Measurements from ENCODE around the gene KCTD7. TPM values are rescaled to one million over a fixed set of nuclear protein-coding genes. Genes with fewer than 3 reads are reported as not detected.
"Not testable (repeated sequence)": the region's sequence is repeated elsewhere in the genome, so short reads cannot be mapped to it uniquely, and the experiment has no call there.

The KCTD7 gene
- total RNA-seq, 1 experiment from 2014 or later, result 17.3 TPM

DNA sequence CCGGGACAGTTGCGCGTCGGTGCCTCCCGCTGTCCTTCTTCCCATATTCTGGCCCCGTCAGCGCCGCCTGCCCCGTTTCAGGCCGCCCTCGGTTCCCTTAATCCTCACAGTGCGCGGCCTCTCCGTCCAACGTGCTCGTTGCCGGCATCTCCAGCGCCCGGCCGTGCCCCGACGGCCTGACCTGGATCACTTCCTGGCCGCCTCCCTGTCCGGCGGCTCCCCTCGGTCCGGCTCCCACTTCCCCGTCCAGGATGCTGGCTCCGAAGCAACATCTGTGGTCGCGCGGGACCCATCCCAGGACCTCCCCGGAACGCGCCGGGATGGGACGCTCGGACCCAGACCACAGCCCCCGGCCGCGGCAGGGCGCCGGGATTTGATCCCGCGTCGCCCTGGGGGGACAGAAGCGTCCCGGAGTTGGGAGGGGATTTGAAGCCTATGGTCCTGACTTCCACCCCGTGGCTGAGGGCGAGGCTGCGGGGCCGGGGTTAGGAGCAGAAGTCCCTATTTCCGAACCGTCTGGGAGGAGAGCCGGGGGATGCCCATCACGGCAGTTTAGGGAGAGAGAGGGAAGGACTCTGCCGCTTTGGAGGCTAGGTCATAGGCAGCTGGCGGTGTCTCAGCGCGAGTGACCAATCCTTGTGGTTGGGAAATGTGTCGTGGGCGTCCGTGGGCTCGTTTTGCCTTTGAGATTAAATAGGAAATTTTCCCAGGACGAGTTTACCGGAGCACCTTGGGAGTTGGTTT is 53.8 kb downstream of the KCTD7 start:
- intact Hi-C loops (cut with micrococcal nuclease; ENCODE audit: unreplicated experiment), result loop anchor here (1.0 to 10.0 kb wide), 2 partner anchors 28 to 312 kb away; partner anchors contain the start of genes SBDS and TYW1
- H3K27ac Mint-ChIP-seq (ENCODE audit: unreplicated experiment), result peak overlapping the region; percentile 98
- BruUV-seq (replicated peaks), result no TSS peak
- peaks cover 8% of the 10 kb centered on the region for H3K4me1 Mint-ChIP-seq (ENCODE audit: low read depth, unreplicated experiment)
- peak in 1 of 2 experiments; percentile 28 for DNase-seq
- no peaks in the 10 kb centered on the region for H3K9me3 ChIP-seq
- no peaks in the 10 kb centered on the region for H3K27me3 ChIP-seq (replicated peaks; ENCODE audit: control insufficient read depth, insufficient read depth, low read length)
- POLR2A ChIA-PET, result interaction anchor here (0.6 to 1.3 kb wide), 4 partner anchors 29 to 620 kb away, joined by 3 to 10 read pairs (median 4); partner anchors contain the start of gene KCTD7
- TF ChIP-seq, protein P1, sequence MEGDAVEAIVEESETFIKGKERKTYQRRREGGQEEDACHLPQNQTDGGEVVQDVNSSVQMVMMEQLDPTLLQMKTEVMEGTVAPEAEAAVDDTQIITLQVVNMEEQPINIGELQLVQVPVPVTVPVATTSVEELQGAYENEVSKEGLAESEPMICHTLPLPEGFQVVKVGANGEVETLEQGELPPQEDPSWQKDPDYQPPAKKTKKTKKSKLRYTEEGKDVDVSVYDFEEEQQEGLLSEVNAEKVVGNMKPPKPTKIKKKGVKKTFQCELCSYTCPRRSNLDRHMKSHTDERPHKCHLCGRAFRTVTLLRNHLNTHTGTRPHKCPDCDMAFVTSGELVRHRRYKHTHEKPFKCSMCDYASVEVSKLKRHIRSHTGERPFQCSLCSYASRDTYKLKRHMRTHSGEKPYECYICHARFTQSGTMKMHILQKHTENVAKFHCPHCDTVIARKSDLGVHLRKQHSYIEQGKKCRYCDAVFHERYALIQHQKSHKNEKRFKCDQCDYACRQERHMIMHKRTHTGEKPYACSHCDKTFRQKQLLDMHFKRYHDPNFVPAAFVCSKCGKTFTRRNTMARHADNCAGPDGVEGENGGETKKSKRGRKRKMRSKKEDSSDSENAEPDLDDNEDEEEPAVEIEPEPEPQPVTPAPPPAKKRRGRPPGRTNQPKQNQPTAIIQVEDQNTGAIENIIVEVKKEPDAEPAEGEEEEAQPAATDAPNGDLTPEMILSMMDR (IDR thresholded peaks at IDR 0.05; ENCODE audit: insufficient read depth in 1 of 2, low read depth in 1 of 2, low read length in 1 of 2, severe bottlenecking in 1 of 2, unreplicated experiment in 1 of 2), result no peak
- peaks cover 7% of the 10 kb centered on the region for H3K9me3 Mint-ChIP-seq (ENCODE audit: unreplicated experiment)
- peak overlapping the region; percentile 96 for H3K4me3 Mint-ChIP-seq (ENCODE audit: unreplicated experiment)
- peaks cover 29% of the 10 kb centered on the region for H3K36me3 Mint-ChIP-seq (ENCODE audit: insufficient read depth, unreplicated experiment)
- 0 out of 2 replicates have a peak, but pooled peaks cover 2% of the 10 kb centered on the region for H3K36me3 ChIP-seq (ENCODE audit: control insufficient read depth, insufficient read depth, low read length)
- peaks cover 13% of the 10 kb centered on the region; the same call in 1 of the 2 replicates for H3K4me1 ChIP-seq
- no peaks in the 10 kb centered on the region for H3K27me3 Mint-ChIP-seq (ENCODE audit: insufficient read depth, unreplicated experiment)
- CTCF ChIA-PET, result no interaction called here
- peak overlapping the region; percentile 100 for H3K4me3 ChIP-seq (ENCODE audit: low read depth, low read length)

DNA sequence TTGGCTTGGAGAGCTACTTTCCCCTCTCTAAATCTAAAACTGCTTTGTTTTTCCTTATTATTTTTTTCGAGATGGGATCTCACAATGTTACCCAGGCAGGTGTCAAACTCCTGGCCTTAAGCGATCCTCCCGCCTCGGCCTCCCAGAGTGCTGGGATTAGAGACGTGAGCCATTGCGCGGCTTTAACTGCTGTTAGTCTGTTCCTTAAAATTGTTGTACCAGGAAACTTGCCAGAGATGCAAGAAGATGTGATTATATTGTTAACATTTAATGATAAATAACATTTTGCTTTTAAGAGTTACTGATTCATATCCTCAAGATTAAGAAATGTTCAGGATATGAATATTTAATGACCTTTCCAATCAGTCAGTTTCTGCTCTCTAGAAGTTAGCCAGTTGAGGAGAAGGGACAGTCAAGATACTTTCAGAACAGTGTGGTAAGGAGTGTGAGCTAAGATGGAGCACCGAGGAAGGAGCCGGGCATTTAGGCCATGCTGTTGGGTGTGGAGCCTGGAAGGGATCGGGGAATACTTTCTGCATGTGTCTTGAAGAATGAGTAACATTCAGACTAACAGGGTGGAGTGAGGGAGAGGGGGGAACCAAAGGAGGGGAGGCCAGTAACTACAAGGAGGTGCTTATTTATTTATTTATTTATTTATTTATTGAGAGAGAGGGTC is 54.6 kb downstream of the KCTD7 start:
- H3K27ac Mint-ChIP-seq (ENCODE audit: unreplicated experiment), result peak overlapping the region; percentile 98
- H3K27me3 Mint-ChIP-seq (ENCODE audit: insufficient read depth, unreplicated experiment); POLR2A ChIA-PET; H3K9me3 ChIP-seq; H3K27me3 ChIP-seq (replicated peaks; ENCODE audit: control insufficient read depth, insufficient read depth, low read length); DNase-seq; H3K4me1 Mint-ChIP-seq (ENCODE audit: low read depth, unreplicated experiment); H3K36me3 ChIP-seq (ENCODE audit: control insufficient read depth, insufficient read depth, low read length); CTCF ChIA-PET: not testable (repeated sequence)
- peaks cover 30% of the 10 kb centered on the region for H3K36me3 Mint-ChIP-seq (ENCODE audit: insufficient read depth, unreplicated experiment)
- peak overlapping the region; percentile 96 for H3K4me3 Mint-ChIP-seq (ENCODE audit: unreplicated experiment)
- Histone ChIP-seq H3K4me1 (peaks cover 13% of the 10 kb centered on the region; the same call in 1 of the 2 replicates), H3K4me3 (ENCODE audit: low read depth, low read length) (peak overlapping the region; percentile 100)
- intact Hi-C loops (cut with micrococcal nuclease; ENCODE audit: unreplicated experiment), result loop anchor here (10.0 kb wide), 1 partner anchor 312 kb away; the partner anchor contains the start of genes SBDS and TYW1
- H3K9me3 Mint-ChIP-seq (ENCODE audit: unreplicated experiment), result peaks cover 14% of the 10 kb centered on the region
- BruUV-seq (replicated peaks), result TSS peak; percentile 48

DNA sequence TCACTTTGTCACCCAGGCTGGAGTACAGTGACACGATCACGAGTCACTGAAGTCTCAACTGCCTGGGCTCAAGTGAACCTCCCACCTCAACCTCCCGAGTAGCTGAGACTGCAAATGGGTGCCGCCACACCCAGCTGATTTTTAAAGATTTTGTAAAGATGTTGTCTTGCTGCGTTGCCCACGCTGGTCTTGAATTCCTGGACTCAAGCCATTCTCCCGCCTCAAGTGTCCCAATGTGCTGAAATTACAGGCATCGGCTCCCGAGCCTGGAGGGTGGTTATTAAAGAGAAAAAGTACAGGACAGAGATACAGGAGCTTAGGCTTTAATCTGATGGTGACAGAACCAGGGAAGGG is 55.1 kb downstream of the KCTD7 start:
- no peaks in the 10 kb centered on the region for H3K27me3 ChIP-seq (replicated peaks; ENCODE audit: control insufficient read depth, insufficient read depth, low read length)
- Mint-ChIP-seq H3K4me3 (ENCODE audit: unreplicated experiment) (no peak overlapping the region), H3K4me1 (ENCODE audit: low read depth, unreplicated experiment) (peaks cover 8% of the 10 kb centered on the region), H3K36me3 (ENCODE audit: insufficient read depth, unreplicated experiment) (peaks cover 31% of the 10 kb centered on the region), H3K9me3 (ENCODE audit: unreplicated experiment) (peaks cover 17% of the 10 kb centered on the region), H3K27ac (ENCODE audit: unreplicated experiment) (peak overlapping the region; percentile 98), H3K27me3 (ENCODE audit: insufficient read depth, unreplicated experiment) (no peaks in the 10 kb centered on the region)
- no peak overlapping the region for H3K4me3 ChIP-seq (ENCODE audit: low read depth, low read length)
- peaks cover 13% of the 10 kb centered on the region; the same call in 1 of the 2 replicates for H3K4me1 ChIP-seq
- POLR2A ChIA-PET, result no interaction called here
- no TSS peak for BruUV-seq (replicated peaks)
- DNase-seq, result no peak
- TF ChIP-seq, protein P1 (IDR thresholded peaks at IDR 0.05; ENCODE audit: insufficient read depth in 1 of 2, low read depth in 1 of 2, low read length in 1 of 2, severe bottlenecking in 1 of 2, unreplicated experiment in 1 of 2), result no peak
- H3K9me3 ChIP-seq, result no peaks in the 10 kb centered on the region
- 0 out of 2 replicates have a peak, but pooled peaks cover 2% of the 10 kb centered on the region for H3K36me3 ChIP-seq (ENCODE audit: control insufficient read depth, insufficient read depth, low read length)
- CTCF ChIA-PET, result no interaction called here
- intact Hi-C loops (cut with micrococcal nuclease; ENCODE audit: unreplicated experiment), result loop anchor here (10.0 kb wide), 1 partner anchor 311 kb away; the partner anchor contains the start of genes SBDS and TYW1

DNA sequence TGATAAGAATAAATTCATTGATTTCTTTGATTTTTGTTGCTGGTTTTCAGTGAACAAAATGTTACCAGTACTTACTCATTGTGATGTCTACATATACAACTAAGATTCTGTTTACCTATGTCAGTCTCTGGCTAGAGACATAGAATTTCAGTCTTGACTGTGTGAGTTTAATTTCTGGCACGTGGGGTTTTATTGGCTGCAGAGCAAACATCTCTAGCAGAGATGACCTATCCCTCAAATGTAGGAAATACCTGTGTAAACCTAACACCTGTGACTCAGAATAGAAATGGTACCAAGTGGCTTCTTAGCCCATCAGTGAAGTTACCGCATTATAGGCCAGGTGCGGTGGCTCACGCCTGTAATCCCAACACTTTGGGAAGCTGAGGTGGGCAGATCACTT is 57.0 kb downstream of the KCTD7 start:
- intact Hi-C loops (cut with micrococcal nuclease; ENCODE audit: unreplicated experiment), result loop anchor here (10.0 kb wide), 1 partner anchor 309 kb away; the partner anchor contains the start of genes SBDS and TYW1
- H3K27ac Mint-ChIP-seq (ENCODE audit: unreplicated experiment); H3K4me3 ChIP-seq (ENCODE audit: low read depth, low read length); H3K9me3 ChIP-seq; H3K27me3 ChIP-seq (replicated peaks; ENCODE audit: control insufficient read depth, insufficient read depth, low read length); DNase-seq; POLR2A ChIA-PET; H3K4me1 Mint-ChIP-seq (ENCODE audit: low read depth, unreplicated experiment); BruUV-seq (replicated peaks); H3K27me3 Mint-ChIP-seq (ENCODE audit: insufficient read depth, unreplicated experiment); H3K36me3 ChIP-seq (ENCODE audit: control insufficient read depth, insufficient read depth, low read length); H3K4me3 Mint-ChIP-seq (ENCODE audit: unreplicated experiment): not testable (repeated sequence)
- peaks cover 13% of the 10 kb centered on the region; the same call in 1 of the 2 replicates for H3K4me1 ChIP-seq
- CTCF ChIA-PET, result interaction anchor here (0.7 kb wide), 1 partner anchor 128 kb away, joined by 5 read pairs; no protein-coding TSS in a partner anchor
- Mint-ChIP-seq H3K9me3 (ENCODE audit: unreplicated experiment) (peaks cover 17% of the 10 kb centered on the region), H3K36me3 (ENCODE audit: insufficient read depth, unreplicated experiment) (peaks cover 37% of the 10 kb centered on the region)

Measured in Caco-2 (cell line).